HCT116 (cell line): ENCODE data around the gene AP3B1.

Experiments
- CEBPB ChIP-seq: IDR thresholded peaks from 2 replicates; pipeline ENCODE4 v1.6.1; 2012; ENCODE audit warnings: low read depth
- CTCF ChIP-seq, 3 experiments: fragments of 200-600 bp in 1 of 3; sonication (generic) in 1 of 3; IDR thresholded peaks in 2 of 3; conservative IDR thresholded peaks in 1 of 3; 2 replicates each; pipeline ENCODE4 v1.5.1; 2012 to 2017; ENCODE audit warnings: low read depth in 2 of 3, low read length in 2 of 3, antibody characterized with exemption in 1 of 3, borderline replicate concordance in 1 of 3, control low read depth in 1 of 3, mild to moderate bottlenecking in 1 of 3, mixed read lengths in 1 of 3, mixed run types in 1 of 3, moderate library complexity in 1 of 3; ENCODE audit not compliant: insufficient read depth in 1 of 3
- EGR1 ChIP-seq: IDR thresholded peaks from 2 replicates; pipeline ENCODE4 v1.6.1; 2012; ENCODE audit warnings: low read depth
- FOSL1 ChIP-seq: IDR thresholded peaks from 2 replicates; pipeline ENCODE4 v1.6.1; 2012; ENCODE audit warnings: low read depth
- JUND ChIP-seq: IDR thresholded peaks from 2 replicates; pipeline ENCODE4 v1.6.1; 2012
- MAX ChIP-seq: IDR thresholded peaks from 2 replicates; pipeline ENCODE4 v1.6.1; 2012
- REST ChIP-seq: IDR thresholded peaks from 2 replicates; pipeline ENCODE4 v1.6.1; 2012; ENCODE audit warnings: low read depth
- SP1 ChIP-seq: IDR thresholded peaks from 2 replicates; pipeline ENCODE4 v1.6.1; 2012; ENCODE audit warnings: low read depth
- TCF7L2 ChIP-seq: IDR thresholded peaks from 2 replicates; pipeline ENCODE4 v1.7.0; 2011; ENCODE audit warnings: borderline replicate concordance, inconsistent platforms; ENCODE audit not compliant: insufficient read depth, insufficient read length; ENCODE audit errors: extremely low read depth
- ZBTB33 ChIP-seq: IDR thresholded peaks from 2 replicates; pipeline ENCODE4 v1.6.1; 2011; ENCODE audit warnings: mild to moderate bottlenecking, low read length, moderate library complexity; ENCODE audit not compliant: insufficient replicate concordance; ENCODE audit errors: extremely low read depth

- TF ChIP-seq TCF7L2 (no peak), SP1 (no peak), FOSL1 (no peak), CTCF (IDR thresholded peaks at IDR 0.05 in 2 of 3, conservative IDR thresholded peaks at IDR 0.05 in 1 of 3; ENCODE audit: borderline replicate concordance in 1 of 3, insufficient read depth in 1 of 3, low read depth in 2 of 3, low read length in 2 of 3) (no peak), ZBTB33 (no peak), JUND (no peak), REST (no peak), EGR1 (no peak), CEBPB (no peak), MAX (no peak)
Measured at GRCh38 chr5:78050888-78051287, 243.6 kb downstream of the AP3B1 start.
